Measurements from ENCODE around the gene GLCE.
"Not testable (repeated sequence)": the region's sequence is repeated elsewhere in the genome, so short reads cannot be mapped to it uniquely, and the experiment has no call there.

The GLCE gene

GRCh38 chr15:69297642-69298353, 137.4 kb downstream of the GLCE start:
- no peak overlapping the region for H3K4me3 ChIP-seq (ENCODE audit: low read length)
- H3K27me3 ChIP-seq (ENCODE audit: control insufficient read depth, insufficient read depth, low read length): no peaks in the 10 kb centered on the region

DNA sequence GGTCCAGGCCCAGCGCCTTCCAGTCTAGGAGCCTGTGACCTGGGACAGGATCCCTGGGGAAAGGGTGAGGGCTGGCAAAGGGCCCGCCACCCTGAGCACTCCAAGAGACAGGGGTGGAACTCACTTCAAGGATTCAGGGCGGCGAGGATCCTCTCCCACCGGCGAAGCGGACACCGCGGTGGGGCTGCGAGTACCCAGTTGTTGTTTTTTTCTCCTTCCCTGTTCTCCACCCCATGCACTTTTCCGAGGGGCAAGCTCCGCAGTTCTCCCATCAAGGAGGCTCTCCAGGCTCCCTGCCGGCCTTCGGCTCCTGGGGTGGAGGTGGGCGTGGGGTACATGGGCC, 137.9 kb downstream of the GLCE start:
- H3K27me3 ChIP-seq (ENCODE audit: control insufficient read depth, insufficient read depth, low read length): no peaks in the 10 kb centered on the region
- H3K9ac ChIP-seq (ENCODE audit: low read depth, low read length): peak overlapping the region; percentile 82
- no peaks in the 10 kb centered on the region for H3K36me3 ChIP-seq (ENCODE audit: insufficient read depth, low read length)
- peak overlapping the region; percentile 84 for H3K4me3 ChIP-seq (ENCODE audit: low read length)
- peak overlapping the region; percentile 83 for H3K4me2 ChIP-seq (ENCODE audit: low read length)
- H3K9me3 ChIP-seq (replicated peaks; ENCODE audit: low read length): no peaks in the 10 kb centered on the region
- H3K4me1 ChIP-seq (ENCODE audit: control insufficient read depth, insufficient read depth, low read length): peaks cover 28% of the 10 kb centered on the region

More at GRCh38 chr15:69297642-69298353, 137.4 kb downstream of the GLCE start:
- Histone ChIP-seq H3K4me2 (ENCODE audit: low read length) (peak overlapping the region; percentile 83), H3K9ac (ENCODE audit: low read depth, low read length) (no peak overlapping the region), H3K9me3 (replicated peaks; ENCODE audit: low read length) (no peaks in the 10 kb centered on the region), H3K36me3 (ENCODE audit: insufficient read depth, low read length) (no peaks in the 10 kb centered on the region), H3K4me1 (ENCODE audit: control insufficient read depth, insufficient read depth, low read length) (peaks cover 23% of the 10 kb centered on the region)

DNA sequence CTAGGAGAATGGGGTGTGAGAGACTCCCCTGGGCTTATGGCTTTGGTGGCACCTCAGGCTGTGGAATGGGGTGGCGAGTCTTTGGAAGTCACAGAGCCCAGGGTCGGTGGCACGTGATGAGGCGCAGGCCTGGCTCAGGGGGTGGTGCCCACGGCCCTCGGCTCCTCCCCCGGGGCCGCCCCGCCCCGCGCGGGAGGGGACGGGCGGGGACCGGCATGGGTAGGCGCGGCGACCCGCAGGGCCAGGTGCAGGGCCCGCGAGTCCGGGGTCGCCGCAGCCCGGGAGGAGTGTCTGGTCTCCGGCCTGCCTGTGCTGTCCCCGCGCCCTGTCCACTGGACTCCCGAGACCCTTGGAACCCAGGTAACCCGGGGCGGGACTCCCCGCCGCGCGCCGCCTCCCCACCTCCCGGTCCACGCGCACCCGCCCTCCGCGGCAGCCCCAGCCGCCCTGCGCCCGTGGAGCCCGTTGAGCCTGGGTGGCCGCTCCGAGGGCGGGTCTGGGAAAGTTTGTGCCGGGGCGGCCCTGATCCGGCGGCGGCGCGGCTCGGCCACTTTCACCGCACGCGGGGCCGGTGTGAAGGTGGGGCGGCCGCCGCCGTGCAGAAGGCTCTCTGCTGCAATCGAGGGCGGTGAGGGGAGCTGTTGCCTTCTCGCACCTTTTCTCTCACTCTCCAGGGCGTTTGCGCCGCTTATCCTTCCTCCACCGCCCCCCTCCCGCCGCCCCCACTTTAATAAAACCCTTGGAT, 138.4 kb downstream of the GLCE start, which contains the start of gene PAQR5:
PAQR5 (plus strand) TSS at position 216 of the 745 bp plus-strand sequence. CDS start 61,169 bp downstream, outside the sequence.
- peak within 1 kb of the TSS; percentile 82 for H3K9ac ChIP-seq (ENCODE audit: low read depth, low read length)

DNA sequence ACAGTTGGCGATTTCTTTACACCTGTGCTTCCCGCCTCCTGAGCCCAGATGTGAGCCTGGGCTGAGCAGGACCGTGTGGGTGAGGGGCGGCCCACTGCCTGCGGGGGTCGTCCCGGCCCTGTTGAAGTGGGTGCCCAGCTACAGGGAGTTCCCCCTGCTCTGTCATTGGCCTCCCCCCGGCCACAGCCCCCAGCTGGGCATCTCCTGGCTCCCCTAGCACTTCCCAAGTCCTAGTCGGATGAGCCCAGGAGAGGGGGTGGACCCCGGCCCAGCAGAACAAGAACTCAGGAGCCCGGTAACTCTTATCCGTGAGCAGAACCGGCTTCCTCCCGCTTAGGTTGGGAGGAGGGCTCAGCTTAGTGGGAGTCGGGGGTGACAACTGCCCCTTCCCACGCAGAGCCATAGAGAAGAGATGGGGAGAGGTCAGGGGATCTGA, 139.0 kb downstream of the GLCE start:
- H3K36me3 ChIP-seq (ENCODE audit: insufficient read depth, low read length): no peaks in the 10 kb centered on the region
- H3K4me3 ChIP-seq (ENCODE audit: low read length): peak overlapping the region; percentile 84
- H3K9ac ChIP-seq (ENCODE audit: low read depth, low read length): peak overlapping the region; percentile 82
- no peaks in the 10 kb centered on the region for H3K9me3 ChIP-seq (replicated peaks; ENCODE audit: low read length)
- H3K4me1 ChIP-seq (ENCODE audit: control insufficient read depth, insufficient read depth, low read length): peaks cover 39% of the 10 kb centered on the region
- H3K27me3 ChIP-seq (ENCODE audit: control insufficient read depth, insufficient read depth, low read length): no peaks in the 10 kb centered on the region
- H3K4me2 ChIP-seq (ENCODE audit: low read length): peak overlapping the region; percentile 83

More for the DNA sequence above, 138.4 kb downstream of the GLCE start, which contains the start of gene PAQR5:
- Histone ChIP-seq H3K4me1 (ENCODE audit: control insufficient read depth, insufficient read depth, low read length) (peaks cover 34% of the 10 kb centered on the region), H3K9me3 (replicated peaks; ENCODE audit: low read length) (no peaks in the 10 kb centered on the region), H3K36me3 (ENCODE audit: insufficient read depth, low read length) (no peaks in the 10 kb centered on the region), H3K27me3 (ENCODE audit: control insufficient read depth, insufficient read depth, low read length) (no peaks in the 10 kb centered on the region), H3K4me2 (ENCODE audit: low read length) (peak within 1 kb of the TSS; percentile 83), H3K4me3 (ENCODE audit: low read length) (peak within 1 kb of the TSS; percentile 84)

DNA sequence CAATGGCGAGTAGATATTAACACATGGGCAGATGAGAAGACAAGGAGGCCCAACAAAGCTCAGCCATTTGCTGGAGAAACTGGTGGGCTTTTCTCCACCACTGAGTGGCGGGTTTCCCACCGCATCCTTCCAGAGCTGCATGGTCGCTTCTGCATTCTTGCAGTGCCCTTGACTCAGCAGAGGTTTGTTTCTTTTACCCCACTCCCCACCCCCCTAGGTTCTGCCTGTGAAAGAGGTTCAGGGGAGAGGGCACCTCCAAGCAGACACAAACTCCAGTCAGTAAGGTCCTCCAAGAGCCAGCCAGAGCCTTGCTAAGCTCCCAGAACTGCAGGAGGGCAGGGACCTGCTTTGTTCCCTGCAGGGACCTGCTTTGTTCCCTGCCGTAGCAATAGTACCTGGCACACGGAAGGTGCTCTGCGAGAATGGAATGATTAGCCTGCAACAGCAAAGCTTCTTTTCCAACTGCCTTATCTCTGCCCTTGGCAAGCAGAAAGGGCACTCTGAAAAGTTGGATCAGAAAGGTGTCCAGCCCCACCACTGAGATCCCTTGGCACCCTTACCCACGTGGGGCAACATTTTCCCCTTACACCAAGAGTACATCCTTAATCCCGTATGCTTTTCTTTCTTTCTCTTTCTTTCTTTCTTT, 139.6 kb downstream of the GLCE start:
- Histone ChIP-seq H3K36me3 (ENCODE audit: insufficient read depth, low read length) (no peaks in the 10 kb centered on the region), H3K4me3 (ENCODE audit: low read length) (peak overlapping the region; percentile 84), H3K4me1 (ENCODE audit: control insufficient read depth, insufficient read depth, low read length) (peaks cover 45% of the 10 kb centered on the region), H3K27me3 (ENCODE audit: control insufficient read depth, insufficient read depth, low read length) (no peaks in the 10 kb centered on the region), H3K4me2 (ENCODE audit: low read length) (peak overlapping the region; percentile 83), H3K9me3 (replicated peaks; ENCODE audit: low read length) (no peaks in the 10 kb centered on the region), H3K9ac (ENCODE audit: low read depth, low read length) (peak overlapping the region; percentile 82)

GRCh38 chr15:69301101-69301500, 140.7 kb downstream of the GLCE start:
- not testable (repeated sequence) for H3K9ac ChIP-seq (ENCODE audit: low read depth, low read length); H3K9me3 ChIP-seq (replicated peaks; ENCODE audit: low read length); H3K4me3 ChIP-seq (ENCODE audit: low read length); H3K36me3 ChIP-seq (ENCODE audit: insufficient read depth, low read length); H3K27me3 ChIP-seq (ENCODE audit: control insufficient read depth, insufficient read depth, low read length); H3K4me2 ChIP-seq (ENCODE audit: low read length)
- peaks cover 53% of the 10 kb centered on the region for H3K4me1 ChIP-seq (ENCODE audit: control insufficient read depth, insufficient read depth, low read length)

DNA sequence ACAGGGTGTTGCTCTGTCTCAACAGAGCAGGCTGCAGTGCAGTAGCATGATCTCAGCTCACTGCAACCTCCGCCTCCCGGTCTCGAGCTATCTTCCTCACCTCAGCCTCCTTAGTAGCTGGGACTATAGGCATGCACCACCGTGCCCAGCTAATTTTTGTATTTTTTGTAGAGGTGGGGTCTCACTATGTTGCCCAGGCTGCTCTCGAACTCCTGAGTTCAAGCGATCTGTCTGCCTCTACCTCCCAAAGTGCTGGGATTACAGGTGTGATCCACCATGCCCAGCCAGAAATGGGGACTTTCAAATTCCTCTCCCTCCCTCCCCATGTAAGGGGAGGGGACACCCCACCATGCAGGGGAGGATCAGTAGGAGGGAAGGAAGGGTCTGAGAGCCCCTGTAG, 141.7 kb downstream of the GLCE start:
- not testable (repeated sequence) for H3K9me3 ChIP-seq (replicated peaks; ENCODE audit: low read length); H3K36me3 ChIP-seq (ENCODE audit: insufficient read depth, low read length); H3K4me2 ChIP-seq (ENCODE audit: low read length); H3K27me3 ChIP-seq (ENCODE audit: control insufficient read depth, insufficient read depth, low read length); H3K9ac ChIP-seq (ENCODE audit: low read depth, low read length); H3K4me3 ChIP-seq (ENCODE audit: low read length)
- peaks cover 55% of the 10 kb centered on the region for H3K4me1 ChIP-seq (ENCODE audit: control insufficient read depth, insufficient read depth, low read length)

DNA sequence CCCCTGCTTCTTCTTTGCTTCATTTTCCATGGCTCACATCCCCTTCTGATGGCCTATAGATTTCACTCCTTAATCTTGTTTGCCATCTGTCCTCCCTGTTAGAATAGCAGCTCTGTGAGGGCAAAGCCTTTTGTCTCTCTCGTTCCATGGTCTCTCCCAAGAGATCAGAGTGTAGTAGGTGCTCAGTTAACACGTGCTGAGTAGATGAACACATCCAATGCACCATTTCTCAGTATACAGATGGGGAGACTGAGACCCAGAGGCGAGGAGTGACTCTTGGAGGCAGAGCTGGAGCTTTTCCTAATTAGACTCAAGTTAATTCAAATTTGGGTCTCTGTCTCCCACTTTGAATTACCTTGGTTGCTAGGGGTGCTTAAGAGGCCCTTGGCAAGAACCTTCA, 142.5 kb downstream of the GLCE start:
- Histone ChIP-seq H3K27me3 (ENCODE audit: control insufficient read depth, insufficient read depth, low read length) (no peaks in the 10 kb centered on the region), H3K9ac (ENCODE audit: low read depth, low read length) (no peak overlapping the region), H3K4me1 (ENCODE audit: control insufficient read depth, insufficient read depth, low read length) (peaks cover 59% of the 10 kb centered on the region), H3K36me3 (ENCODE audit: insufficient read depth, low read length) (no peaks in the 10 kb centered on the region), H3K4me3 (ENCODE audit: low read length) (no peak overlapping the region), H3K4me2 (ENCODE audit: low read length) (no peak overlapping the region), H3K9me3 (replicated peaks; ENCODE audit: low read length) (no peaks in the 10 kb centered on the region)

- Histone ChIP-seq H3K4me3 (ENCODE audit: low read length) (no peak overlapping the region), H3K9me3 (replicated peaks; ENCODE audit: low read length) (no peaks in the 10 kb centered on the region), H3K9ac (ENCODE audit: low read depth, low read length) (peak overlapping the region; percentile 54), H3K4me2 (ENCODE audit: low read length) (peak overlapping the region; percentile 11), H3K4me1 (ENCODE audit: control insufficient read depth, insufficient read depth, low read length) (peaks cover 54% of the 10 kb centered on the region), H3K27me3 (ENCODE audit: control insufficient read depth, insufficient read depth, low read length) (no peaks in the 10 kb centered on the region), H3K36me3 (ENCODE audit: insufficient read depth, low read length) (no peaks in the 10 kb centered on the region)
These were observed 143.1 kb downstream of the GLCE start for GRCh38 chr15:69303337-69304181.

- H3K36me3 ChIP-seq (ENCODE audit: insufficient read depth, low read length): no peaks in the 10 kb centered on the region
- H3K9ac ChIP-seq (ENCODE audit: low read depth, low read length): peak overlapping the region; percentile 54
- H3K9me3 ChIP-seq (replicated peaks; ENCODE audit: low read length): no peaks in the 10 kb centered on the region
- H3K4me2 ChIP-seq (ENCODE audit: low read length): peak overlapping the region; percentile 11
- peaks cover 52% of the 10 kb centered on the region for H3K4me1 ChIP-seq (ENCODE audit: control insufficient read depth, insufficient read depth, low read length)
- H3K27me3 ChIP-seq (ENCODE audit: control insufficient read depth, insufficient read depth, low read length): no peaks in the 10 kb centered on the region
- no peak overlapping the region for H3K4me3 ChIP-seq (ENCODE audit: low read length)
These were observed 143.7 kb downstream of the GLCE start for GRCh38 chr15:69304182-69304545.
